ENCODE measurements around the gene MACF1.
A peak's percentile ranks its signal among the peaks of the same experiment; 100 is the strongest.

The MACF1 gene

GRCh38 chr1:39529901-39530535, 325.5 kb downstream of the MACF1 start:
- DNase-seq (ENCODE audit: low read depth): peak; percentile 81
- TF ChIP-seq MYC (IDR thresholded peaks at IDR 0.05; ENCODE audit: low read depth, low read length): no peak
- H3K4me3 ChIP-seq (ENCODE audit: low read depth, low read length): no peak overlapping the region

- no peak overlapping the region for H3K4me3 ChIP-seq (ENCODE audit: low read depth, low read length)
- TF ChIP-seq MYC (IDR thresholded peaks at IDR 0.05; ENCODE audit: low read depth, low read length) (no peak), MAX (IDR thresholded peaks at IDR 0.05; ENCODE audit: low read depth, low read length) (no peak), CTCF (IDR thresholded peaks at IDR 0.05; ENCODE audit: low read depth, low read length) (no peak), POLR2A (IDR thresholded peaks at IDR 0.05; ENCODE audit: extremely low read depth, insufficient read length) (no peak)
Measured at GRCh38 chr1:39531526-39531925, 327.0 kb downstream of the MACF1 start.

GRCh38 chr1:39533442-39533841, 328.9 kb downstream of the MACF1 start:
- no peak for DNase-seq (ENCODE audit: low read depth)
- TF ChIP-seq POLR2A (IDR thresholded peaks at IDR 0.05; ENCODE audit: extremely low read depth, insufficient read length) (no peak), CTCF (IDR thresholded peaks at IDR 0.05; ENCODE audit: low read depth, low read length) (no peak), MAX (IDR thresholded peaks at IDR 0.05; ENCODE audit: low read depth, low read length) (no peak), MYC (IDR thresholded peaks at IDR 0.05; ENCODE audit: low read depth, low read length) (no peak)
- no peak overlapping the region for H3K4me3 ChIP-seq (ENCODE audit: low read depth, low read length)

More at GRCh38 chr1:39531526-39531925, 327.0 kb downstream of the MACF1 start:
- no peak for DNase-seq (ENCODE audit: low read depth)

Data from NB4 (cell line).